PFSK-1 (cell line): ENCODE data around the gene SLC8B1.

Experiments used
- FOXP2 ChIP-seq: optimal IDR thresholded peaks from 2 replicates; pipeline ENCODE3; 2011; ENCODE audit warnings: borderline replicate concordance, control low read depth, inconsistent platforms; ENCODE audit not compliant: insufficient read depth; ENCODE audit errors: extremely low read length, extremely low read depth
- POLR2AphosphoS5 ChIP-seq: IDR thresholded peaks from 2 replicates; pipeline ENCODE4 v1.6.1; 2012; ENCODE audit warnings: low read depth, mild to moderate bottlenecking, control low read depth, low read length, moderate library complexity
- REST ChIP-seq, 2 experiments: IDR thresholded peaks; 2 replicates each; pipeline versions ENCODE4 v1.6.1 to v1.8.0; 2011 to 2012; ENCODE audit warnings: low read depth in 2 of 2, low read length in 2 of 2, control low read depth in 1 of 2, inconsistent platforms in 1 of 2, mild to moderate bottlenecking in 1 of 2, moderate library complexity in 1 of 2; ENCODE audit not compliant: insufficient read depth in 1 of 2
- SIN3A ChIP-seq: IDR thresholded peaks from 2 replicates; pipeline ENCODE4 v1.6.1; 2012; ENCODE audit warnings: mild to moderate bottlenecking, low read length, moderate library complexity, borderline replicate concordance; ENCODE audit not compliant: insufficient read depth
- TAF1 ChIP-seq: IDR thresholded peaks from 2 replicates; pipeline ENCODE4 v1.6.1; 2012; ENCODE audit warnings: low read length, control low read depth, borderline replicate concordance; ENCODE audit not compliant: insufficient read depth

DNA sequence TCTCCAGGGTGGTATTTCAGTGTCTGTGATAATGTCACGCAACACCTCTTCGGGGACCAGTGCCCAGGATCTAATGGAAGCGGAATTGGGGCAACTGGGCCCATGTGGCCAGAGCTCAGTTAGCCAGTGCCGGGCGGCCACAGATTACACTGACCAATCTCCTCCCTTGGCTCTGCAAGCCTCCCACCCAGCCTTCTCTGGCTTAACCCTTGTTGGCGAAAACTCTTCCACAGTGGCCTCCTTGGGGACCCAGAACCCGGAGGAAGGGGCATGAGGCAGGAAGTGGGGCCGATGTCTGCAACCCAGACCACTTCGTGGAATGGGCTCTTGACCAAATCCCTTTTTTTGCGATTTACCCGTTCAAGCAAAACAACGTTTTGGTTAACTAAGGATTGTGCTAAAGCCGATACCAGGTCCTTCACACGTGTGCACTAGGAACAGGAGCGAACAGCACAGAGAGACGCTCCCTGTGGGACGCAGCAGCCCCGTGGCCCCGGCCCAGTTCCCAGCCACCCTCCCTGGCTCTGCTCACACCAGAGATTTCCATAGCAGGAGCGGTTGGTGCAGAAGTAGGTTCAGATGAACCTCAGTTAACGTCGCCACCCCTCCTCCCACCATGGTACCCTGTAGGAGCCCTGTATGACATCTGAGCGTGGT, 38.2 kb downstream of the SLC8B1 start:
- TF ChIP-seq POLR2AphosphoS5 (no peak), SIN3A (no peak), TAF1 (no peak), REST (IDR thresholded peaks at IDR 0.05; ENCODE audit: insufficient read depth in 1 of 2, low read depth in 2 of 2, low read length in 2 of 2) (no peak), FOXP2 (no peak)
